Caco-2 (cell line): ENCODE measurements around the gene CMTM4. TPM values are rescaled to one million over a fixed set of nuclear protein-coding genes. Genes with fewer than 3 reads are reported as not detected.

Source experiments
- BruUV-seq: library from RNA; stranded (reverse); fragments of 400-500 nt; replicated peaks from 2 replicates; lab custom pipeline; 2021; lab: Mats Ljungman, UMichigan
- CTCF ChIA-PET: fragments of 300-600 bp; sonication (Branson Sonifier 250); formaldehyde crosslinking; loops from one replicate; lab custom pipeline; 2022; ENCODE audit warnings: antibody characterized with exemption; lab: Charles Lee
- POLR2A ChIA-PET: fragments of 300-600 bp; sonication (Branson Sonifier 250); formaldehyde crosslinking; loops from one replicate; lab custom pipeline; 2022; ENCODE audit warnings: antibody characterized with exemption; lab: Charles Lee
- DNase-seq, 2 experiments: peaks; one replicate each; pipeline versions ENCODE4 v3.0.0 to v3.0.0-alpha.2; 2020 to 2022
- H3K27me3 ChIP-seq: replicated peaks from 2 replicates; pipeline ENCODE4 v1.6.0; 2011; ENCODE audit warnings: low read length; ENCODE audit not compliant: control insufficient read depth, insufficient read depth
- H3K36me3 ChIP-seq: 2 replicates; pipeline ENCODE4 v1.5.1; 2011; ENCODE audit warnings: low read length; ENCODE audit not compliant: control insufficient read depth, insufficient read depth
- H3K4me1 ChIP-seq: fragments of 250-450 bp; sonication (Bioruptor Pico); 2 replicates; pipeline ENCODE4 v1.5.1; 2020; ENCODE audit warnings: mild to moderate bottlenecking
- H3K4me3 ChIP-seq: 2 replicates; pipeline ENCODE4 v1.5.1; 2011; ENCODE audit warnings: low read depth, mild to moderate bottlenecking, control low read depth, low read length
- H3K9me3 ChIP-seq: fragments of 250-450 bp; sonication (Bioruptor Pico); 2 replicates; pipeline ENCODE4 v1.5.1; 2020; ENCODE audit warnings: mild to moderate bottlenecking, moderate library complexity
- H3K27ac Mint-ChIP-seq: one replicate; pipeline ENCODE4 v1.8.0; 2022; ENCODE audit warnings: mixed read lengths; ENCODE audit not compliant: unreplicated experiment
- H3K27me3 Mint-ChIP-seq: one replicate; pipeline ENCODE4 v1.8.0; 2022; ENCODE audit warnings: mixed read lengths; ENCODE audit not compliant: insufficient read depth, unreplicated experiment
- H3K36me3 Mint-ChIP-seq: one replicate; pipeline ENCODE4 v1.8.0; 2022; ENCODE audit warnings: mild to moderate bottlenecking, mixed read lengths; ENCODE audit not compliant: insufficient read depth, unreplicated experiment
- H3K4me1 Mint-ChIP-seq: one replicate; pipeline ENCODE4 v1.8.0; 2022; ENCODE audit warnings: low read depth, mixed read lengths; ENCODE audit not compliant: unreplicated experiment
- H3K4me3 Mint-ChIP-seq: one replicate; pipeline ENCODE4 v1.8.0; 2022; ENCODE audit warnings: mild to moderate bottlenecking, moderate library complexity, mixed read lengths; ENCODE audit not compliant: unreplicated experiment
- H3K9me3 Mint-ChIP-seq: one replicate; pipeline ENCODE4 v1.8.0; 2022; ENCODE audit warnings: mixed read lengths; ENCODE audit not compliant: unreplicated experiment
- intact Hi-C: fragments of 100-400 bp; cut with micrococcal nuclease; formaldehyde crosslinking; loops from one replicate; pipeline ENCODE4 v1.10.0; 2022; ENCODE audit not compliant: unreplicated experiment
- total RNA-seq: library from RNA; stranded (reverse); gene quantifications from 2 replicates; pipeline ENCODE4 v1.2.3, GENCODE V29; 2022
- TF ChIP-seq, protein P1 (sequence below), 2 experiments: fragments of 200-600 bp in 1 of 2; IDR thresholded peaks; 1 replicate in 1 of 2; 2 replicates in 1 of 2; pipeline versions ENCODE4 v1.5.1 to v1.8.0; 2011 to 2022; ENCODE audit warnings: antibody characterized with exemption in 1 of 2, control low read depth in 1 of 2, inconsistent platforms in 1 of 2, low read depth in 1 of 2, low read length in 1 of 2, mild to moderate bottlenecking in 1 of 2, moderate library complexity in 1 of 2; ENCODE audit not compliant: insufficient read depth in 1 of 2, severe bottlenecking in 1 of 2, unreplicated experiment in 1 of 2

CMTM4 gene
- total RNA-seq, 1 experiment from 2014 or later = 108 TPM

DNA sequence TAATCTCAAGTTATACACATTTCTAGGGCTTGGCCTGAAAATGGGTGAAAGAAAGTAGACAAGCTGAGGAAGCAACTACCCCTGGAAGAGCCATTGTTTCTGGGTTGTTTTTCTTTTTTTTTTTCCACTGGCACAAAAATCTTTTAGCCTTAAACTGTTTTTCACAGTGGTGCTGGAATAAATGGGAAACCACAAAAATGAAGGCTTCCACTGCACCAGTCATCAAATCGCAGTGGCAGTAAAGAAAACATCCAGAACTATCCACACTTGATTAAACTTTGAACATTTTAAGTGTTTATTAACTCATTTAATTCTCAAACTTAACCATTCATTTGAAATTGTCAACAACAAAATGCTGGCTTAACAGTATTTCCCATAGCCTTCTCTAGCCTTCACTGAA is 14.3 kb downstream of the CMTM4 start:
- CTCF ChIA-PET = no interaction called here
- Mint-ChIP-seq H3K27me3 (no peaks in the 10 kb centered on the region), H3K4me3 (no peak overlapping the region), H3K9me3 (no peaks in the 10 kb centered on the region), H3K36me3 (peaks cover 37% of the 10 kb centered on the region), H3K27ac (no peak overlapping the region), H3K4me1 (peaks cover 7% of the 10 kb centered on the region)
- Histone ChIP-seq H3K27me3 (no peaks in the 10 kb centered on the region), H3K4me1 (no peaks in the 10 kb centered on the region), H3K36me3 (no peaks in the 10 kb centered on the region), H3K4me3 (no peak overlapping the region), H3K9me3 (no peaks in the 10 kb centered on the region)
- TF ChIP-seq, protein P1, sequence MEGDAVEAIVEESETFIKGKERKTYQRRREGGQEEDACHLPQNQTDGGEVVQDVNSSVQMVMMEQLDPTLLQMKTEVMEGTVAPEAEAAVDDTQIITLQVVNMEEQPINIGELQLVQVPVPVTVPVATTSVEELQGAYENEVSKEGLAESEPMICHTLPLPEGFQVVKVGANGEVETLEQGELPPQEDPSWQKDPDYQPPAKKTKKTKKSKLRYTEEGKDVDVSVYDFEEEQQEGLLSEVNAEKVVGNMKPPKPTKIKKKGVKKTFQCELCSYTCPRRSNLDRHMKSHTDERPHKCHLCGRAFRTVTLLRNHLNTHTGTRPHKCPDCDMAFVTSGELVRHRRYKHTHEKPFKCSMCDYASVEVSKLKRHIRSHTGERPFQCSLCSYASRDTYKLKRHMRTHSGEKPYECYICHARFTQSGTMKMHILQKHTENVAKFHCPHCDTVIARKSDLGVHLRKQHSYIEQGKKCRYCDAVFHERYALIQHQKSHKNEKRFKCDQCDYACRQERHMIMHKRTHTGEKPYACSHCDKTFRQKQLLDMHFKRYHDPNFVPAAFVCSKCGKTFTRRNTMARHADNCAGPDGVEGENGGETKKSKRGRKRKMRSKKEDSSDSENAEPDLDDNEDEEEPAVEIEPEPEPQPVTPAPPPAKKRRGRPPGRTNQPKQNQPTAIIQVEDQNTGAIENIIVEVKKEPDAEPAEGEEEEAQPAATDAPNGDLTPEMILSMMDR (IDR thresholded peaks at IDR 0.05; ENCODE audit: insufficient read depth in 1 of 2, low read depth in 1 of 2, low read length in 1 of 2, severe bottlenecking in 1 of 2, unreplicated experiment in 1 of 2) = no peak
- POLR2A ChIA-PET = no interaction called here
- intact Hi-C loops = no loop called here
- DNase-seq = no peak
- BruUV-seq = no TSS peak

- Mint-ChIP-seq H3K9me3 (no peaks in the 10 kb centered on the region), H3K4me1 (peaks cover 7% of the 10 kb centered on the region), H3K4me3 (no peak overlapping the region), H3K27ac (no peak overlapping the region), H3K27me3 (no peaks in the 10 kb centered on the region), H3K36me3 (peaks cover 37% of the 10 kb centered on the region)
- ChIA-PET CTCF (no interaction called here), POLR2A (interaction anchor here (0.7 kb wide), 1 partner anchor 9 kb away, joined by 3 read pairs; no protein-coding TSS in a partner anchor)
- H3K4me1 ChIP-seq = no peaks in the 10 kb centered on the region
- TF ChIP-seq, protein P1 (IDR thresholded peaks at IDR 0.05; ENCODE audit: insufficient read depth in 1 of 2, low read depth in 1 of 2, low read length in 1 of 2, severe bottlenecking in 1 of 2, unreplicated experiment in 1 of 2) = no peak
- DNase-seq = no peak
- no peaks in the 10 kb centered on the region for H3K36me3 ChIP-seq
- no TSS peak for BruUV-seq
- H3K9me3 ChIP-seq = no peaks in the 10 kb centered on the region
- intact Hi-C loops = no loop called here
- H3K27me3 ChIP-seq = no peaks in the 10 kb centered on the region
- H3K4me3 ChIP-seq = no peak overlapping the region
These were observed 14.9 kb downstream of the CMTM4 start for GRCh38 chr16:66681676-66682075.

DNA sequence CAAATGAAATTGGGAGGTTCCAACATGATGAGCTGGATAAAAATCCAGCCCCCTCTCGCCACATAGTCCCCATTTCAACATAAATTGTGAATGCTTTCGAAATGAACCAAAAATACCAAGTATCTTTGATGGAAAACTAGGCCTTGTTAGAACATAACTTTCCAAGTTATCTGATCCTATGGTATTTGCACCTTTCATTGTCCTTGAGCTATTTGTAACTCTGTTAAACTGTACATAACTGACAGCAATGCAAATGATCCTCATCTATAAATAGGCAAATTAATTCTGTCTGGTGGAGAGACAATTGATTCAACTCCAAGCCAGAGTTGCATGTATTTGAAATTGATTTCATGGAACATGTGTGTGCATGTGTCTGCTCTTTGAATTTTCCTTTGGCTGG is 18.2 kb downstream of the CMTM4 start:
- no peak overlapping the region for H3K4me3 Mint-ChIP-seq
- no peaks in the 10 kb centered on the region for H3K9me3 ChIP-seq
- no peaks in the 10 kb centered on the region for H3K27me3 ChIP-seq
- no TSS peak for BruUV-seq
- no peak for DNase-seq
- 0 out of 2 replicates have a peak, but pooled peaks cover 1% of the 10 kb centered on the region for H3K36me3 ChIP-seq
- TF ChIP-seq, protein P1 (IDR thresholded peaks at IDR 0.05; ENCODE audit: insufficient read depth in 1 of 2, low read depth in 1 of 2, low read length in 1 of 2, severe bottlenecking in 1 of 2, unreplicated experiment in 1 of 2) = no peak
- no peaks in the 10 kb centered on the region for H3K4me1 ChIP-seq
- ChIA-PET CTCF (interaction anchor here (1.0 kb wide), 1 partner anchor 23 kb away, joined by 3 read pairs; no protein-coding TSS in a partner anchor), POLR2A (no interaction called here)
- H3K9me3 Mint-ChIP-seq = no peaks in the 10 kb centered on the region
- intact Hi-C loops = no loop called here
- H3K36me3 Mint-ChIP-seq = peaks cover 49% of the 10 kb centered on the region
- H3K4me1 Mint-ChIP-seq = peaks cover 7% of the 10 kb centered on the region
- no peak overlapping the region for H3K27ac Mint-ChIP-seq
- H3K27me3 Mint-ChIP-seq = no peaks in the 10 kb centered on the region
- H3K4me3 ChIP-seq = no peak overlapping the region
